Subcutaneous abdominal adipose tissue (tissue), 5 donors: Measurements from ENCODE around the gene EAPP.
"Not testable (repeated sequence)": the region's sequence is repeated elsewhere in the genome, so short reads cannot be mapped to it uniquely, and the experiment has no call there.

ENCODE experiments used
- H3K27ac ChIP-seq: one replicate; pipeline ENCODE4 v1.7.0; 2013; ENCODE audit warnings: low read depth, mild to moderate bottlenecking, inconsistent platforms, low read length, moderate library complexity
- H3K27me3 ChIP-seq, 5 donors: one replicate each; pipeline ENCODE4 v1.7.0; 2013; ENCODE audit warnings: low read length in 5 of 5, inconsistent platforms in 1 of 5; ENCODE audit not compliant: control insufficient read depth in 5 of 5, insufficient read depth in 4 of 5
- H3K36me3 ChIP-seq, 5 donors: one replicate each; pipeline ENCODE4 v1.7.0; 2013; ENCODE audit warnings: low read length in 5 of 5; ENCODE audit not compliant: control insufficient read depth in 5 of 5, insufficient read depth in 5 of 5
- H3K4me1 ChIP-seq, 5 donors: one replicate each; pipeline ENCODE4 v1.7.0; 2013; ENCODE audit warnings: low read length in 5 of 5, mild to moderate bottlenecking in 3 of 5, moderate library complexity in 1 of 5; ENCODE audit not compliant: control insufficient read depth in 5 of 5, insufficient read depth in 5 of 5
- H3K4me3 ChIP-seq, 5 donors: one replicate each; pipeline ENCODE4 v1.7.0; 2013; ENCODE audit warnings: low read length in 5 of 5, low read depth in 1 of 5
- H3K9ac ChIP-seq, 5 donors: one replicate each; pipeline ENCODE4 v1.7.0; 2013; ENCODE audit warnings: low read length in 5 of 5, mild to moderate bottlenecking in 4 of 5, moderate library complexity in 3 of 5
- H3K9me3 ChIP-seq, 5 donors: one replicate each; pipeline ENCODE4 v1.7.0; 2013; ENCODE audit warnings: low read length in 5 of 5; ENCODE audit not compliant: control insufficient read depth in 5 of 5
- donor health status: healthy.
- donor health status: healthy.
- donor health status: healthy.
- donor health status: healthy.
- donor health status: healthy.

The EAPP gene

GRCh38 chr14:34489324-34489723, 50.2 kb downstream of the EAPP start:
- H3K4me3 ChIP-seq: no peak overlapping the region
- no peaks in the 10 kb centered on the region for H3K9me3 ChIP-seq
- H3K36me3 ChIP-seq: no peaks in the 10 kb centered on the region
- H3K9ac ChIP-seq: no peak overlapping the region
- H3K27me3 ChIP-seq: no peaks in the 10 kb centered on the region
- no peak overlapping the region for H3K27ac ChIP-seq
- no peaks in the 10 kb centered on the region for H3K4me1 ChIP-seq

GRCh38 chr14:34488528-34488927, 51.0 kb downstream of the EAPP start:
- no peaks in the 10 kb centered on the region for H3K27me3 ChIP-seq
- H3K27ac ChIP-seq: no peak overlapping the region
- H3K4me1 ChIP-seq: no peaks in the 10 kb centered on the region
- no peak overlapping the region for H3K9ac ChIP-seq
- no peaks in the 10 kb centered on the region for H3K9me3 ChIP-seq
- no peak overlapping the region for H3K4me3 ChIP-seq
- H3K36me3 ChIP-seq: no peaks in the 10 kb centered on the region

- no peak overlapping the region for H3K27ac ChIP-seq
- H3K9me3 ChIP-seq: no peaks in the 10 kb centered on the region
- H3K27me3 ChIP-seq: no peaks in the 10 kb centered on the region
- H3K4me3 ChIP-seq: no peak overlapping the region
- H3K36me3 ChIP-seq: no peaks in the 10 kb centered on the region
- H3K9ac ChIP-seq: no peak overlapping the region
- no peaks in the 10 kb centered on the region for H3K4me1 ChIP-seq
These were observed 54.8 kb downstream of the EAPP start for GRCh38 chr14:34484726-34485125.

GRCh38 chr14:34482463-34482862, 57.0 kb downstream of the EAPP start:
- no peaks in the 10 kb centered on the region for H3K36me3 ChIP-seq
- H3K27me3 ChIP-seq: no peaks in the 10 kb centered on the region
- no peaks in the 10 kb centered on the region for H3K4me1 ChIP-seq
- H3K4me3 ChIP-seq: no peak overlapping the region
- no peaks in the 10 kb centered on the region for H3K9me3 ChIP-seq
- no peak overlapping the region for H3K27ac ChIP-seq
- H3K9ac ChIP-seq: no peak overlapping the region

- Histone ChIP-seq H3K36me3 (no peaks in the 10 kb centered on the region), H3K27me3 (no peaks in the 10 kb centered on the region), H3K27ac (no peak overlapping the region), H3K9me3 (no peaks in the 10 kb centered on the region), H3K4me1 (no peaks in the 10 kb centered on the region), H3K4me3 (no peak overlapping the region), H3K9ac (no peak overlapping the region)
These were observed 59.8 kb downstream of the EAPP start for GRCh38 chr14:34479694-34480093.

- H3K27me3 ChIP-seq: no peaks in the 10 kb centered on the region
- H3K36me3 ChIP-seq: no peaks in the 10 kb centered on the region
- H3K4me1 ChIP-seq: no peaks in the 10 kb centered on the region
- H3K4me3 ChIP-seq: no peak overlapping the region
- H3K9ac ChIP-seq: no peak overlapping the region
- no peak overlapping the region for H3K27ac ChIP-seq
- no peaks in the 10 kb centered on the region for H3K9me3 ChIP-seq
These were observed 61.2 kb downstream of the EAPP start for GRCh38 chr14:34478261-34478660.

GRCh38 chr14:34476036-34476435, 63.5 kb downstream of the EAPP start:
- not testable (repeated sequence) for H3K4me3 ChIP-seq, H3K9ac ChIP-seq, H3K27me3 ChIP-seq, H3K4me1 ChIP-seq, H3K27ac ChIP-seq, H3K9me3 ChIP-seq, H3K36me3 ChIP-seq

- H3K4me1 ChIP-seq: no peaks in the 10 kb centered on the region
- H3K27ac ChIP-seq: no peak overlapping the region
- no peak overlapping the region for H3K9ac ChIP-seq
- no peaks in the 10 kb centered on the region for H3K9me3 ChIP-seq
- no peak overlapping the region for H3K4me3 ChIP-seq
- H3K36me3 ChIP-seq: no peaks in the 10 kb centered on the region
- no peaks in the 10 kb centered on the region for H3K27me3 ChIP-seq
These were observed 64.3 kb downstream of the EAPP start for GRCh38 chr14:34475163-34475562.

GRCh38 chr14:34474187-34474679, 65.3 kb downstream of the EAPP start:
- no peak overlapping the region for H3K9ac ChIP-seq
- H3K4me3 ChIP-seq: no peak overlapping the region
- H3K36me3 ChIP-seq: no peaks in the 10 kb centered on the region

GRCh38 chr14:34472706-34473279, 66.7 kb downstream of the EAPP start:
- no peak overlapping the region for H3K27ac ChIP-seq
- no peaks in the 10 kb centered on the region for H3K4me1 ChIP-seq
- H3K9me3 ChIP-seq: no peaks in the 10 kb centered on the region
- no peak overlapping the region for H3K4me3 ChIP-seq
- H3K27me3 ChIP-seq: no peaks in the 10 kb centered on the region
- H3K36me3 ChIP-seq: no peaks in the 10 kb centered on the region
- no peak overlapping the region for H3K9ac ChIP-seq

More at GRCh38 chr14:34474187-34474679, 65.3 kb downstream of the EAPP start:
- Histone ChIP-seq H3K27me3 (no peaks in the 10 kb centered on the region), H3K27ac (no peak overlapping the region), H3K9me3 (no peaks in the 10 kb centered on the region), H3K4me1 (no peaks in the 10 kb centered on the region)

- peaks cover 0 to 5% (median 1%) of the 10 kb centered on the region in 5 donors for H3K4me1 ChIP-seq
- no peaks in the 10 kb centered on the region for H3K27me3 ChIP-seq
- no peak overlapping the region for H3K27ac ChIP-seq
- no peaks in the 10 kb centered on the region for H3K9me3 ChIP-seq
- H3K36me3 ChIP-seq: no peaks in the 10 kb centered on the region
- no peak overlapping the region for H3K4me3 ChIP-seq
- H3K9ac ChIP-seq: no peak overlapping the region
These were observed 69.2 kb downstream of the EAPP start for GRCh38 chr14:34470319-34470718.
